Neutrophil (primary cell): ENCODE data around the gene BCR.
"Not testable (repeated sequence)": the region's sequence is repeated elsewhere in the genome, so short reads cannot be mapped to it uniquely, and the experiment has no call there.

ENCODE experiments used
- H3K27ac ChIP-seq: fragments of 200-600 bp; sonication (generic); 2 replicates; pipeline ENCODE4 v1.5.1; 2016; ENCODE audit warnings: mild to moderate bottlenecking, moderate library complexity
- H3K27me3 ChIP-seq: fragments of 200-600 bp; sonication (generic); 2 replicates; pipeline ENCODE4 v1.6.0; 2016; ENCODE audit warnings: mild to moderate bottlenecking
- H3K36me3 ChIP-seq: fragments of 200-600 bp; sonication (generic); 2 replicates; pipeline ENCODE4 v1.5.1; 2017
- H3K4me1 ChIP-seq, 2 experiments: fragments of 200-600 bp in 1 of 2; sonication (generic) in 1 of 2; 1 replicate in 1 of 2; 2 replicates in 1 of 2; pipeline versions ENCODE4 v1.5.1 to v1.6.1; 2013 to 2016; ENCODE audit warnings: low read depth in 1 of 2, low read length in 1 of 2, mild to moderate bottlenecking in 1 of 2, moderate library complexity in 1 of 2; ENCODE audit not compliant: control insufficient read depth in 1 of 2, insufficient read depth in 1 of 2
- H3K4me3 ChIP-seq, 2 experiments: fragments of 200-600 bp in 1 of 2; sonication (generic) in 1 of 2; 1 replicate in 1 of 2; 2 replicates in 1 of 2; pipeline ENCODE4 v1.5.1; 2013 to 2016; ENCODE audit warnings: low read depth in 1 of 2, low read length in 1 of 2, mild to moderate bottlenecking in 1 of 2, moderate library complexity in 1 of 2
- H3K9me3 ChIP-seq: fragments of 200-600 bp; sonication (generic); 2 replicates; pipeline ENCODE4 v1.5.1; 2016
- TF ChIP-seq, protein P1 (sequence below): fragments of 200-600 bp; sonication (generic); IDR thresholded peaks from 2 replicates; pipeline ENCODE4 v1.5.1; 2016; ENCODE audit warnings: antibody characterized with exemption

Gene BCR

DNA sequence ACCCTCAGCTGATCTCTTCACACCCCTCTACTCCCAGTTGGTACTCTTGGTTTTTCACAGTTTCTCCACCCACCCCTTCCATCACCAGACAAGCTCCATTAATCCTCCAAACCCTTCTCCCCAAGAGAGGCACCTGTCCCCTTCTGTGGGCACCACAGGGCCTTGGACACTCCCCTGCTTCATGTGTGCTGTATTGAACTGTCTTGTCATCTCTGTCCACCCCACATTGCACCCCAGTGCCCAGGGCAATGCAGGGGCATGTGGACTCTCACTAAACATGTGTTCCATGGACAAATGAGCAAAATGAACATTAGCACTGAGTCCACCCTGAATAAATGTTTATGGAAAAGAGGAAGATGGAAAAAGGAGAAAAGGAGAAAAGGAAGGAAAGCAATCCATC is 181.4 kb downstream of the BCR start:
- Histone ChIP-seq H3K9me3 (no peaks in the 10 kb centered on the region), H3K4me1 (no peaks in the 10 kb centered on the region), H3K27me3 (no peaks in the 10 kb centered on the region), H3K4me3 (no peak overlapping the region), H3K36me3 (no peaks in the 10 kb centered on the region), H3K27ac (no peak overlapping the region)
- TF ChIP-seq, protein P1, sequence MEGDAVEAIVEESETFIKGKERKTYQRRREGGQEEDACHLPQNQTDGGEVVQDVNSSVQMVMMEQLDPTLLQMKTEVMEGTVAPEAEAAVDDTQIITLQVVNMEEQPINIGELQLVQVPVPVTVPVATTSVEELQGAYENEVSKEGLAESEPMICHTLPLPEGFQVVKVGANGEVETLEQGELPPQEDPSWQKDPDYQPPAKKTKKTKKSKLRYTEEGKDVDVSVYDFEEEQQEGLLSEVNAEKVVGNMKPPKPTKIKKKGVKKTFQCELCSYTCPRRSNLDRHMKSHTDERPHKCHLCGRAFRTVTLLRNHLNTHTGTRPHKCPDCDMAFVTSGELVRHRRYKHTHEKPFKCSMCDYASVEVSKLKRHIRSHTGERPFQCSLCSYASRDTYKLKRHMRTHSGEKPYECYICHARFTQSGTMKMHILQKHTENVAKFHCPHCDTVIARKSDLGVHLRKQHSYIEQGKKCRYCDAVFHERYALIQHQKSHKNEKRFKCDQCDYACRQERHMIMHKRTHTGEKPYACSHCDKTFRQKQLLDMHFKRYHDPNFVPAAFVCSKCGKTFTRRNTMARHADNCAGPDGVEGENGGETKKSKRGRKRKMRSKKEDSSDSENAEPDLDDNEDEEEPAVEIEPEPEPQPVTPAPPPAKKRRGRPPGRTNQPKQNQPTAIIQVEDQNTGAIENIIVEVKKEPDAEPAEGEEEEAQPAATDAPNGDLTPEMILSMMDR: no peak

DNA sequence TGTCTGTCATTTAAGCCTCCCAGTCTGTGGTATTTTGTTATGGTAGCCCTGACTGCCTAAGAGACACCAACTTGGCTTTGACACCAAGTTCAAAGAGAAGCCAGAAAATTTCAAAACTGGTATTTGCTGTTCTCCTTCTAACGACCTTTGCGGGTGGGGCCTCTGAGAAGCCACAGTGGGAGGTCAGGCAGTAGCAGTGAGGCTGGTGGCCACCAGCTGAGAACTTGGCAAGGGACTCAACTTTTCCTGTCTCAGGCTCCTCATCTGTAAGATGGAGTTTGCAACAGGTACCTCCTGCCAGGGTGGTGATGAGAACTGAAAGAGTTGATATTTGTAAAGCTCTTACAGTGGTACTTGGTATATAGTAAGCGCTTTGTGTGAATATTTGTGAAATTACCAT is 183.4 kb downstream of the BCR start:
- peaks cover 17% of the 10 kb centered on the region for H3K27me3 ChIP-seq
- H3K27ac ChIP-seq: no peak overlapping the region
- TF ChIP-seq, protein P1: no peak
- H3K9me3 ChIP-seq: no peaks in the 10 kb centered on the region
- H3K4me3 ChIP-seq: no peak overlapping the region
- H3K36me3 ChIP-seq: no peaks in the 10 kb centered on the region
- no peaks in the 10 kb centered on the region for H3K4me1 ChIP-seq

DNA sequence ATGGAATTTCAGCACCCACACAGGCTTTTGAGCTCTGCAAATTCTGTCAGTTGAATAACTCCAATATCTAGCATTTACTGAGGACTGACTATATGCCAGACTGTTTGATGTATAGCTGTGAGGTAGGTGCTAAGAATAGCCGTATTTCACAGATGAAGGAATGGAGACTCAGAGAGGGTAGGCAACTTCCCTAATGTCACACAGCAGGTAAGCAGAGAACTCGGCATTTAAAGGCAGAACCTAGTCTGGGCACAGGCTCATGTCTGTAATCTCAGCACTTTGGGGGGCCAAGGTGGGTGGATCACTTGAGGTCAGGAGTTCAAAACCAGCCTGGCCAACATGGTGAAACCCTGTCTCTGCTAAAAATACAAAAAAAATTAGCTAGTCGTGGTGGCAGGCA is 184.1 kb downstream of the BCR start:
- Histone ChIP-seq H3K36me3 (no peaks in the 10 kb centered on the region), H3K27ac (no peak overlapping the region), H3K9me3 (no peaks in the 10 kb centered on the region), H3K4me3 (no peak overlapping the region), H3K27me3 (peaks cover 20% of the 10 kb centered on the region), H3K4me1 (no peaks in the 10 kb centered on the region)
- TF ChIP-seq, protein P1: no peak

DNA sequence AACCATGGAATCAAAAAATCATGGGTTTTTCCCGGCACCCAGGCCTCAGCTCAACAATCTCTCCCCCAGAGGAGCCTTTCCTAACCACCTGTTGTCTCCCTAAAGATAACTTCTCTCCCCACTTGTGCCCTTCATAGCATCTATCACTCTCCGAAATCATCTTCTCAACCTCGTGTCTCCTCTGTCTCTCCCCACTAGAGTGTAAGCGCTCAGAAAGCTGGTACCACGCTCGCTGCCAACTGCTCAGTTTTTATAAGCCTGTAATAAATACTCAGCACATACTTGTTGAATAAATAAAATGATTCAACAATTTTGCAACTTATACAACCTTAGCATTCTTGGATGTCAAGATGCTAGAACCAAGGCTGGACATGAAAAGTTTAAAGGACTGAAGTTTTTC is 185.2 kb downstream of the BCR start:
- H3K27me3 ChIP-seq: peaks cover 20% of the 10 kb centered on the region
- no peak overlapping the region for H3K4me3 ChIP-seq
- H3K4me1 ChIP-seq: no peaks in the 10 kb centered on the region
- H3K36me3 ChIP-seq: no peaks in the 10 kb centered on the region
- no peak overlapping the region for H3K27ac ChIP-seq
- TF ChIP-seq, protein P1: no peak
- H3K9me3 ChIP-seq: no peaks in the 10 kb centered on the region

DNA sequence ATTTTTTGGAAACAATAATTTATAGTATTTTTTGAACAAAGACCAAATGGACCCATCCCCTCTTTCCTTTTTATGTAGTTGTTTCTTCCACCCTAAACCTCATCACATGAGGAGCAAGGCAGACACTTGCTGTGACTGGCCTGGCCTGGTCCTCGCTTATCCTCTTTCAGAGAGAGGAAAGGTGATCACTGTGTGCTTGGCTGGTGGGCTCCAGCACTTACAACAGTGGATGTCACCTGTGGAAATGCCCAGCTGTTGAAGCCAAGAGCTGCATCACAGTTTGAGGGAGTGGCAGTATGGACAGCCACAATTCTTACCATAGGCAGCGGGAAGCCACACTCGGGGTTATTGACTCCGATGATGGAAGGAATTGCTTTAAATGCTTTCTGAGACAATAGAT is 185.7 kb downstream of the BCR start:
- Histone ChIP-seq H3K27me3 (peaks cover 20% of the 10 kb centered on the region), H3K9me3 (no peaks in the 10 kb centered on the region), H3K4me3 (no peak overlapping the region), H3K27ac (no peak overlapping the region), H3K4me1 (no peaks in the 10 kb centered on the region), H3K36me3 (no peaks in the 10 kb centered on the region)
- TF ChIP-seq, protein P1: no peak

DNA sequence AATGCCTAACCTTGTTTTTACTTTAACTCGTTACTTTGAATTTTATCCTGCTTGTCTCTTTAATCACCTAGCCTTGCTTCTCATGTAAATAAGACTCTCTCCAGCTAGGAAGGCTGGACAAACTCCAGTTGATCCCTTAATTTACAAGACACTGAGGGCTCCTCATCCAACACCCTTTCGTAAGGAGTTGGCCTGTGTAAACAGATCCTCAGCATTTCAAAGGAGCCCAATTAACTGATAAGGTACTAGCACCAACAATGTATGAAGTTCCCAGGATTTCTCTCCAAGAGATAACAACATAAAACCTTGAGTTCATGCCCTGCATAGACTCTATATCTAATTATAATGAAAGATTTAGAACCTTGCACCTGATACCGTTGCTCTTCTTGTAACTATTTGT is 186.9 kb downstream of the BCR start:
- not testable (repeated sequence) for H3K4me3 ChIP-seq, H3K9me3 ChIP-seq, H3K4me1 ChIP-seq, H3K36me3 ChIP-seq, H3K27ac ChIP-seq
- peaks cover 20% of the 10 kb centered on the region for H3K27me3 ChIP-seq
